Liver (tissue), 9 donors: ENCODE results near the gene ODAM. TPM values are rescaled to one million over a fixed set of nuclear protein-coding genes. Genes with fewer than 3 reads are reported as not detected.

Source experiments
- DNase-seq: peaks from one replicate; pipeline ENCODE4 v3.0.0-alpha.2; 2017; ENCODE audit warnings: low spot score
- H3K27ac ChIP-seq, 2 donors: one replicate each; pipeline ENCODE4 v1.7.0; 2013; ENCODE audit warnings: inconsistent platforms in 2 of 2, low read length in 2 of 2, control low read depth in 1 of 2, low read depth in 1 of 2, mild to moderate bottlenecking in 1 of 2
- H3K27me3 ChIP-seq, 4 donors: one replicate each; pipeline versions ENCODE4 v1.6.1 to v1.7.0; 2013; ENCODE audit warnings: low read length in 3 of 4, inconsistent platforms in 1 of 4, mild to moderate bottlenecking in 1 of 4, moderate library complexity in 1 of 4; ENCODE audit not compliant: control insufficient read depth in 4 of 4, insufficient read depth in 4 of 4
- H3K36me3 ChIP-seq, 4 donors: one replicate each; pipeline versions ENCODE4 v1.6.1 to v1.7.0; 2013; ENCODE audit warnings: low read length in 3 of 4, mild to moderate bottlenecking in 3 of 4, low read depth in 1 of 4, moderate library complexity in 1 of 4; ENCODE audit not compliant: control insufficient read depth in 4 of 4, insufficient read depth in 3 of 4
- H3K4me1 ChIP-seq, 4 donors: one replicate each; pipeline versions ENCODE4 v1.6.1 to v1.7.0; 2013; ENCODE audit warnings: low read length in 3 of 4, mild to moderate bottlenecking in 3 of 4, moderate library complexity in 1 of 4; ENCODE audit not compliant: control insufficient read depth in 4 of 4, insufficient read depth in 4 of 4
- H3K4me3 ChIP-seq, 3 donors: one replicate each; pipeline versions ENCODE4 v1.6.1 to v1.7.0; 2013; ENCODE audit warnings: low read length in 3 of 3, control low read depth in 1 of 3, low read depth in 1 of 3, mild to moderate bottlenecking in 1 of 3
- H3K9ac ChIP-seq, 2 donors: one replicate each; pipeline ENCODE4 v1.7.0; 2013; ENCODE audit warnings: low read length in 2 of 2, mild to moderate bottlenecking in 2 of 2, moderate library complexity in 2 of 2, control low read depth in 1 of 2, low read depth in 1 of 2
- H3K9me3 ChIP-seq, 4 donors: one replicate each; pipeline versions ENCODE4 v1.6.1 to v1.7.0; 2013; ENCODE audit warnings: low read length in 3 of 4; ENCODE audit not compliant: control insufficient read depth in 4 of 4
- CTCF ChIP-seq: fragments of 150-350 bp; IDR thresholded peaks from 2 replicates; pipeline ENCODE4 v1.5.1; 2017; ENCODE audit warnings: improper control_type of control experiment, low read depth, low read length; ENCODE audit not compliant: missing input control
- EGR1 ChIP-seq, 2 donors: IDR thresholded peaks; 2 replicates each; pipeline ENCODE4 v1.6.1; 2016 to 2018; ENCODE audit warnings: antibody characterized with exemption in 2 of 2, low read depth in 2 of 2
- FOXA1 ChIP-seq: IDR thresholded peaks from 2 replicates; pipeline ENCODE4 v1.6.1; 2016; ENCODE audit warnings: antibody characterized with exemption
- FOXA2 ChIP-seq: IDR thresholded peaks from 2 replicates; pipeline ENCODE4 v1.6.1; 2016; ENCODE audit warnings: antibody characterized with exemption
- GABPA ChIP-seq, 2 donors: IDR thresholded peaks in 1 of 2; conservative IDR thresholded peaks in 1 of 2; 2 replicates each; pipeline ENCODE4 v1.6.1; 2016; ENCODE audit warnings: antibody characterized with exemption in 2 of 2, mild to moderate bottlenecking in 1 of 2, moderate library complexity in 1 of 2
- HNF4G ChIP-seq: IDR thresholded peaks from 2 replicates; pipeline ENCODE4 v1.6.1; 2016; ENCODE audit warnings: antibody characterized with exemption
- JUND ChIP-seq, 2 donors: IDR thresholded peaks; 2 replicates each; pipeline ENCODE4 v1.6.1; 2016; ENCODE audit warnings: antibody characterized with exemption in 2 of 2
- MAX ChIP-seq: IDR thresholded peaks from 2 replicates; pipeline ENCODE4 v1.6.1; 2016; ENCODE audit warnings: antibody characterized with exemption
- NR2F2 ChIP-seq: IDR thresholded peaks from 2 replicates; pipeline ENCODE4 v1.6.1; 2016; ENCODE audit warnings: antibody characterized with exemption
- RAD21 ChIP-seq, 2 donors: IDR thresholded peaks; 2 replicates each; pipeline ENCODE4 v1.6.1; 2016; ENCODE audit warnings: antibody characterized with exemption in 2 of 2, mild to moderate bottlenecking in 2 of 2
- RXRA ChIP-seq, 2 donors: IDR thresholded peaks; 2 replicates each; pipeline ENCODE4 v1.6.1; 2017 to 2018; ENCODE audit warnings: antibody characterized with exemption in 2 of 2, mild to moderate bottlenecking in 1 of 2
- TAF1 ChIP-seq: conservative IDR thresholded peaks from 2 replicates; pipeline ENCODE4 v1.6.1; 2016; ENCODE audit warnings: antibody characterized with exemption, mild to moderate bottlenecking
- WGBS: extraction: QIAGEN DNeasy Blood & Tissue Kit; methylation state at CpG from one replicate; pipeline ENCODE4 v1.1.7; 2013; 5-methylcytosine and 5-hydroxymethylcytosine counted together
- polyA plus RNA-seq, 2 donors: library from polyadenylated mRNA; stranded (reverse) in 1 of 2; unstranded in 1 of 2; fragments of 200-250 nt in 1 of 2; fragments of >200 nt in 1 of 2; fragmentation: Nextera tagmentation in 1 of 2; extraction: Ambion mirVana in 1 of 2; gene quantifications; one replicate each; pipeline versions ENCODE4 v1.2.1 to v1.2.3, GENCODE V29; 2013 to 2015
- total RNA-seq, 2 donors: library from RNA; depleted of rRNA; stranded (reverse); fragments of >200 nt; gene quantifications; one replicate each; pipeline ENCODE4 v1.2.3, GENCODE V29; 2014
- donor health status: healthy.
- donor health status: healthy.
- donor health status: healthy.
- donor health status: healthy.
- donor health status: healthy.

The ODAM gene
- total and polyA plus RNA-seq, 4 donors: 0.25 to 0.28 TPM; not detected in 2

- no peak for DNase-seq
Observed at GRCh38 chr4:70158576-70158975, 36.9 kb upstream of the ODAM start.

GRCh38 chr4:70177090-70177489 is 18.4 kb upstream of the ODAM start:
- Histone ChIP-seq H3K9ac (no peak overlapping the region), H3K27me3 (no peaks in the 10 kb centered on the region), H3K36me3 (no peaks in the 10 kb centered on the region), H3K9me3 (no peaks in the 10 kb centered on the region), H3K4me3 (no peak overlapping the region), H3K27ac (no peak overlapping the region), H3K4me1 (no peaks in the 10 kb centered on the region)
- 76% methylated on average over 5 of the region's 5 CpGs for WGBS
- no peak for DNase-seq
- no peak for TF ChIP-seq JUND (IDR thresholded peaks at IDR 0.05)

More at GRCh38 chr4:70158576-70158975, 36.9 kb upstream of the ODAM start:
- Histone ChIP-seq H3K9me3 (no peaks in the 10 kb centered on the region), H3K4me3 (no peak overlapping the region), H3K27ac (no peak overlapping the region), H3K27me3 (no peaks in the 10 kb centered on the region), H3K36me3 (no peaks in the 10 kb centered on the region), H3K9ac (no peak overlapping the region), H3K4me1 (no peaks in the 10 kb centered on the region)
- TF ChIP-seq JUND (IDR thresholded peaks at IDR 0.05) (no peak), HNF4G (no peak)
- WGBS: 75% methylated on average over 2 of the region's 2 CpGs

GRCh38 chr4:70178075-70178660 is 17.4 kb upstream of the ODAM start:
- no peaks in the 10 kb centered on the region for H3K9me3 ChIP-seq
- H3K9ac ChIP-seq: no peak overlapping the region
- TF ChIP-seq GABPA (IDR thresholded peaks at IDR 0.05 in 1 of 2, conservative IDR thresholded peaks at IDR 0.05 in 1 of 2): no peak
- no peak for TF ChIP-seq RXRA (IDR thresholded peaks at IDR 0.05)
- no peak for TF ChIP-seq EGR1 (IDR thresholded peaks at IDR 0.05; ENCODE audit: low read depth in 2 of 2)
- no peak for TF ChIP-seq FOXA2
- no peak for TF ChIP-seq FOXA1
- no peak for TF ChIP-seq HNF4G
- TF ChIP-seq MAX: no peak
- no peaks in the 10 kb centered on the region for H3K27me3 ChIP-seq
- no peak overlapping the region for H3K27ac ChIP-seq
- no peak for DNase-seq
- 85% methylated on average over 5 of the region's 5 CpGs for WGBS
- no peaks in the 10 kb centered on the region for H3K36me3 ChIP-seq
- H3K4me1 ChIP-seq: peaks cover 0 to 9% (median 4%) of the 10 kb centered on the region in 4 donors
- H3K4me3 ChIP-seq: no peak overlapping the region

GRCh38 chr4:70179811-70180210 is 15.7 kb upstream of the ODAM start:
- WGBS: 71% methylated on average over 2 of the region's 2 CpGs
- H3K9ac ChIP-seq: no peak overlapping the region

More at GRCh38 chr4:70179811-70180210, 15.7 kb upstream of the ODAM start:
- H3K4me3 ChIP-seq: no peak overlapping the region
- H3K27me3 ChIP-seq: no peaks in the 10 kb centered on the region
- no peak for TF ChIP-seq RAD21 (IDR thresholded peaks at IDR 0.05)
- TF ChIP-seq JUND (IDR thresholded peaks at IDR 0.05): no peak
- no peak for TF ChIP-seq MAX
- no peak for TF ChIP-seq FOXA1
- TF ChIP-seq NR2F2: no peak
- no peak for TF ChIP-seq TAF1
- no peak for TF ChIP-seq CTCF
- TF ChIP-seq HNF4G: no peak
- TF ChIP-seq EGR1 (IDR thresholded peaks at IDR 0.05; ENCODE audit: low read depth in 2 of 2): no peak
- H3K36me3 ChIP-seq: no peaks in the 10 kb centered on the region
- no peak overlapping the region for H3K27ac ChIP-seq
- no peak for DNase-seq
- no peaks in the 10 kb centered on the region for H3K9me3 ChIP-seq
- H3K4me1 ChIP-seq: peaks cover 0 to 13% (median 4%) of the 10 kb centered on the region in 4 donors
